ENCODE data around the gene RNGTT. TPM values are rescaled to one million over a fixed set of nuclear protein-coding genes. Genes with fewer than 3 reads are reported as not detected.

RNGTT gene
- total RNA-seq, 2 experiments from 2014 or later, result 11.6 to 12.4 TPM

DNA sequence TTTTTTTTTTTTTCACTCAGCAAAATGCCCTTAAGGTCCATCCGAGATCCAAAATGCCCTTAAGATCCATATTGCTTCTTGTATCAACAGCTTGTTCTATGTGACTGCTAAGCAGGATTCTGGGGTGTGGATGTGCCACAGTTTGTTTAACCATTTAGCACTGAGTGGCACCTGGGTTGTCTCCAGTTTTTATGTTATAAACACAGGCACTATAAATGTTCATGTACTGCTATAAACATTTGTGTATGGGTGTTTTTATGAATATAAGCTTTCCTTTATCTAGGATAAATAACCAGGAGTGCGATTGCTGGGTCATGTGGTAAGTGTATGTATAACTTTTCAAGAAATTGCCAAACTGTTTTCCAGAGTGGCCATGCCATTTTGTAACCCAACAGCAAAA is 386.0 kb downstream of the RNGTT start:
- Mint-ChIP-seq H3K4me1 (ENCODE audit: low read depth) (no peaks in the 10 kb centered on the region), H3K4me3 (no peak overlapping the region), H3K27me3 (peaks cover 14% of the 10 kb centered on the region), H3K9me3 (no peaks in the 10 kb centered on the region), H3K36me3 (ENCODE audit: low read depth) (no peaks in the 10 kb centered on the region), H3K27ac (no peak overlapping the region)
- intact Hi-C loops (cut with DNase I, micrococcal nuclease), result no loop called here
- ATAC-seq (ENCODE audit: poor library complexity) (no peak), DNase-seq (no peak)
- Histone ChIP-seq H3K9me3 (ENCODE audit: control insufficient read depth in 1 of 2, insufficient read depth in 1 of 2, low read length in 2 of 2) (no peaks in the 10 kb centered on the region), H3K4me3 (ENCODE audit: low read length) (no peak overlapping the region), H3K27me3 (ENCODE audit: control insufficient read depth in 1 of 2, insufficient read depth in 2 of 2, low read length in 2 of 2) (no peaks in the 10 kb centered on the region), H3K4me1 (ENCODE audit: insufficient read depth, low read length) (no peaks in the 10 kb centered on the region), H3K36me3 (ENCODE audit: insufficient read depth, low read length) (no peaks in the 10 kb centered on the region), H3K27ac (ENCODE audit: low read depth in 1 of 2, low read length in 2 of 2) (no peak overlapping the region)
- ChIA-PET CTCF (no interaction called here), POLR2A (no interaction called here)
- no peak for TF ChIP-seq CTCF (IDR thresholded peaks at IDR 0.05)

DNA sequence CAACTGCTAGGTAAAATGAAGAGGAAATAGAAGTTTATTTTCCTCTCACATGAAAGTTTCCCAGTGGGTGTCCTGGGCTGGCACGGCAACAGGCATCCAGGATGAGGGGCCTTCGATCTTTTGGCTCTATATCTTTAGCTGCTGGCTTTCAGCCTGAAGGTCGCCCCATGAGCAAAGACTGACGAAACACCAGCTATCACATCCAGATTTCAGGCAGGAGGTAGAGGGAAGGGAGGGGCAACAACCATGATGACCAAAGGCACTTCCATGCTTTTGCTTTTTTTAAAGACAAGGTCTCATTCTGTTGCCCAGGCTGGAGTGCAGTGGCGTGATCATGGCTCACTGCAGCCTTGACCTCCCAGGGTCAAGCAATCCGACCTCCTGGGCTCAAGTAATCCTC is 387.9 kb downstream of the RNGTT start:
- Mint-ChIP-seq H3K9me3 (no peaks in the 10 kb centered on the region), H3K27me3 (peaks cover 12% of the 10 kb centered on the region), H3K4me3 (no peak overlapping the region), H3K27ac (no peak overlapping the region), H3K4me1 (ENCODE audit: low read depth) (no peaks in the 10 kb centered on the region), H3K36me3 (ENCODE audit: low read depth) (no peaks in the 10 kb centered on the region)
- Histone ChIP-seq H3K27me3 (ENCODE audit: control insufficient read depth in 1 of 2, insufficient read depth in 2 of 2, low read length in 2 of 2) (no peaks in the 10 kb centered on the region), H3K4me3 (ENCODE audit: low read length) (no peak overlapping the region), H3K27ac (ENCODE audit: low read depth in 1 of 2, low read length in 2 of 2) (no peak overlapping the region), H3K36me3 (ENCODE audit: insufficient read depth, low read length) (no peaks in the 10 kb centered on the region), H3K4me1 (ENCODE audit: insufficient read depth, low read length) (no peaks in the 10 kb centered on the region), H3K9me3 (ENCODE audit: control insufficient read depth in 1 of 2, insufficient read depth in 1 of 2, low read length in 2 of 2) (no peaks in the 10 kb centered on the region)
- DNase-seq (no peak), ATAC-seq (ENCODE audit: poor library complexity) (no peak)
- ChIA-PET POLR2A (no interaction called here), CTCF (no interaction called here)
- TF ChIP-seq CTCF (IDR thresholded peaks at IDR 0.05), result no peak
- intact Hi-C loops (cut with DNase I, micrococcal nuclease), result no loop called here

DNA sequence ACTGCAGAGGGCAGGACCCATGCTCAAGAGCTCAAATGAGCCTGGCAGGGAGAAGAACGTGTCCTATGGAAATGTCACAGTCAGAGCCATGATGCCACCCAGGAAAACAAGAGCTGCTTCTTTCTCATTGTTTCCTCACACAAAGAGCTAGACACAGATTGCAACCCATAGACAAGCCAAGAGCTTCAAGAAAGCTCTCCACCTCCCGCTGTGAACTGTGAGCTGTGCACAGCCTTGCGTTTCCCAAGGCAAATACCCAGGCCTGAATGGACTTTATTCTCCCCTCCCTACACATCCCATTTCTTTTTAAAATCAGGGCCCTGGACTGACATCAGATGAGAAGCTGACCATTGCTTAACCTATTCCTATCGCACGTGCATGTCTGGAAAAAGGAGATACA is 388.8 kb downstream of the RNGTT start:
- Mint-ChIP-seq H3K27ac (no peak overlapping the region), H3K4me3 (no peak overlapping the region), H3K27me3 (peaks cover 6% of the 10 kb centered on the region), H3K4me1 (ENCODE audit: low read depth) (no peaks in the 10 kb centered on the region), H3K36me3 (ENCODE audit: low read depth) (no peaks in the 10 kb centered on the region), H3K9me3 (no peaks in the 10 kb centered on the region)
- no peaks in the 10 kb centered on the region for H3K4me1 ChIP-seq (ENCODE audit: insufficient read depth, low read length)
- ATAC-seq (ENCODE audit: poor library complexity) (no peak), DNase-seq (no peak)
- H3K27ac ChIP-seq (ENCODE audit: low read depth in 1 of 2, low read length in 2 of 2), result no peak overlapping the region
- peaks cover 0 to 3% of the 10 kb centered on the region in 2 experiments for H3K27me3 ChIP-seq (ENCODE audit: control insufficient read depth in 1 of 2, insufficient read depth in 2 of 2, low read length in 2 of 2)
- no peak overlapping the region for H3K4me3 ChIP-seq (ENCODE audit: low read length)
- H3K36me3 ChIP-seq (ENCODE audit: insufficient read depth, low read length), result no peaks in the 10 kb centered on the region
- TF ChIP-seq CTCF (IDR thresholded peaks at IDR 0.05), result no peak
- H3K9me3 ChIP-seq (ENCODE audit: control insufficient read depth in 1 of 2, insufficient read depth in 1 of 2, low read length in 2 of 2), result peaks cover 0 to 7% of the 10 kb centered on the region in 2 experiments
- CTCF ChIA-PET, result no interaction called here
- intact Hi-C loops (cut with DNase I, micrococcal nuclease), result no loop called here
- POLR2A ChIA-PET, result no interaction called here

All from CD4-positive, alpha-beta T cell (primary cell).